ENCODE results near the gene MOBP.
"Not testable (repeated sequence)": the region's sequence is repeated elsewhere in the genome, so short reads cannot be mapped to it uniquely, and the experiment has no call there.

The MOBP gene

GRCh38 chr3:39453134-39453533 lies 14.3 kb upstream of the MOBP start:
- DNase-seq, result no peak

DNA sequence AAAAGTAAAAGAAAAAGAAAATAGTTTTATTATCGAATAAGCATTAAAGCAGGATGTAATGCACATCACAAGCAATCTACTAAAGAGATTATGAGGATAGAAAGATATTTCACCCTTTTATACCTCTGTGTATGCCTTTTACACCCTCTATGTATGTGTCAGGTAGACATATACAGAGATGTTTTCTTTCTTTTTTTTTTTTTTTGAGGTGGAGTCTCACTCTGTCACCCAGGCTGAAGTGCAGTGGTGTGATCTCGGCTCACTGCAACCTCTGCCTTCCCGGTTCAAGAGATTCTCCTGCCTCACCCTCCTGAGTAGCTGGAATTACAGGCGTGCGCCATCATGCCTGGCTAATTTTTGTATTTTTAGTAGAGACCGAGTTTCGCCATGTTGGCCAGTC lies 13.6 kb upstream of the MOBP start:
- DNase-seq, result not testable (repeated sequence)

- DNase-seq, result no peak
Measured at GRCh38 chr3:39454591-39455217, 12.8 kb upstream of the MOBP start.

- DNase-seq, result no peak
Measured at GRCh38 chr3:39456159-39456558, 11.3 kb upstream of the MOBP start.

- no peak for DNase-seq
Measured at GRCh38 chr3:39457361-39457760, 10.1 kb upstream of the MOBP start.

DNA sequence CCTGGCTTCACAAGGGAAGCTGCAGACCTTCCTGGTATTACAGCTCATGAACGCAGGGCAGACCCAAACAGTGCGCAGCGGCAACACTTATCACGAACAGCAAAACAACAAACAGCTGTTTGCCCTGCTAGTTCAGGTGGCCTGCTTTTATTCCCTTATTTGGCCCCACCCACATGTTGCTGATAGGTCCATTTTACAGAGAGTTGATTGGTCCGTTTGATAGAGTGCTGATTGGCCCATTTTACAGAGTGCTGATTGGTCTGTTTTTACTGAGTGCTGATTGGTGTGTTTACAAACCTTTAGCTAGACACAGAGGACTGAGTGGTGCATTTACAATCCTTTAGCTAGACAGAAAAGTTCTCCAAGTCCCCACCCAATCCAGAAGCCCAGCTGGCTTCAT lies 8.9 kb upstream of the MOBP start:
- DNase-seq, result not testable (repeated sequence)

GRCh38 chr3:39460677-39461076 lies 6.8 kb upstream of the MOBP start:
- no peak for DNase-seq

DNA sequence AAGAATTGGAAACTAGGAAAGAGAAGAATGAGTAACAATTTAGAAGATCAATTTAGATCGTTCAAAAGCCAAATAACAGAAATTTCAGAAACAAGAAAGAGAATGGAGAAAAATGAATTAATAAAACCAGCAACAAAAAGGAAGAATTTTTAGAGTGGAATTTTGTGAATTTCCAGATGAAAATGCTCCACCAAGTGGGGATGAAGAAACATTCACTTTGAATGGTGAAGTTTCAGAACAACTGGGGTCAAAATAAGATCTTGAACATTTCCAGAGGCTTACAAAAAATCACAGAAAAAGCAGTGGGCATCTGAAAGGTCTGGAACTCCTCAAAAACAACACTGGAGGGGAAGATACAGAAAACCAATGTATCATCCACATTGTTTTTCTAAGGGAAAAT lies 4.2 kb upstream of the MOBP start:
- DNase-seq, result no peak

GRCh38 chr3:39466988-39467387 lies 492 bp upstream of the MOBP start:
- DNase-seq, result no peak

DNA sequence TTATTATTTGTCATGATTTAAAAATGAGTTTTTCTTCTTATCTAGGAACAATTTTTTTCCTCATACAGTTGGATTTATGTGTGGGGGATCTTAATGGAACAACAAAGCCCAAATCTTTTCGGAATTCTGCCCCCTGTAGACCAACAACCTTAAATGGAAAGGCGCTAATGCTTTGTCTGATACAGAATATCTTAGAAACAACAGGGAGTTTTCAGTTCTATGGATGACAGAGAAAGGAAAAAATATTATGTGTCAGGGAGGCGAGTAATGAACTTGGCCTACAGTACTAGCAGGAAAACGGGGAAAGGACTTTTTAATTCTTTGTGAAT lies 592 bp downstream of the MOBP start:
- DNase-seq, result no peak

GRCh38 chr3:39469258-39469657 lies 1.8 kb downstream of the MOBP start:
- no peak for DNase-seq

- DNase-seq, result no peak
Measured at GRCh38 chr3:39469945-39470344, 2.5 kb downstream of the MOBP start.

GRCh38 chr3:39471652-39472051 lies 4.2 kb downstream of the MOBP start:
- DNase-seq, result no peak

GRCh38 chr3:39473452-39474125 lies 6.1 kb downstream of the MOBP start:
- no peak for DNase-seq

DNA sequence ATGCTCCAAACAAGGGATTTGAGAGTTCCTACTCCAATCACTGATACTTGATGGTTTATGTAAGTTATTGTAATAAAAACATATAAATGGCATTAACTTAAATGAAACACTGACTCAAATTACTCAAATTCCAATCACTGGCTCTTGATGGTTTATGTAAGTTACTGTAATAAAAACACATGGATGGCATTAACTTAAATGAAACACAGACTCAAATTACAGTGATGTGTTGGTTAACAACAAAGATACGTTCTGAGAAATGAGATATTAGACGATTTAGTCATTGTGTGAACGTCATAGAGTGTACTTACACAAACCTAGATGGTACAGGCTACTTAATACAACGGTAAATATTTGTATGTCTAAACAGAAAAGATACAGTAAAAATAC lies 6.6 kb downstream of the MOBP start:
- DNase-seq, result no peak

GRCh38 chr3:39476783-39477182 lies 9.3 kb downstream of the MOBP start:
- no peak for DNase-seq

DNA sequence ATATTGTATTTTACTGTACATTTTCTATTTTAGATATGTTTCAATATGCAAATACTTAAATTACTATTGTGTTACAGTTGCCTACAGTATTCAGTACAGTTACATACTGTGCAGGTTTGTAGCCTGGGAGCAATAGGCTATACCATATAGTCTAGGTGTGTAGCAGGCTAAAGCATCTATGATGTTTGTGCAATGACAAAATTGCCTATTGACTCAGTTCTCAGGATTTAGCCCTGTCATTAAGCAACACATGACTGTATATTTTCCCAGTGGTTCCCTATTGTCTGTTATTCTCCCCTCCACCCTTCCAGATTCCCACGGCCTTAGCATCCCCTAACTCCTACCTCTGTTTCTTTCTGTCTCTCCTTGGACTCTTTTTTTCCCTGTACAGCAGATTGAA lies 10.7 kb downstream of the MOBP start:
- DNase-seq, result no peak

GRCh38 chr3:39479701-39480414 lies 12.4 kb downstream of the MOBP start:
- DNase-seq, result no peak

- no peak for DNase-seq
Measured at GRCh38 chr3:39485547-39485946, 18.1 kb downstream of the MOBP start.

GRCh38 chr3:39491014-39491413 lies 23.5 kb downstream of the MOBP start:
- no peak for DNase-seq

GRCh38 chr3:39491733-39492350 lies 24.4 kb downstream of the MOBP start:
- DNase-seq, result no peak

GRCh38 chr3:39494781-39495180 lies 27.3 kb downstream of the MOBP start:
- no peak for DNase-seq

DNA sequence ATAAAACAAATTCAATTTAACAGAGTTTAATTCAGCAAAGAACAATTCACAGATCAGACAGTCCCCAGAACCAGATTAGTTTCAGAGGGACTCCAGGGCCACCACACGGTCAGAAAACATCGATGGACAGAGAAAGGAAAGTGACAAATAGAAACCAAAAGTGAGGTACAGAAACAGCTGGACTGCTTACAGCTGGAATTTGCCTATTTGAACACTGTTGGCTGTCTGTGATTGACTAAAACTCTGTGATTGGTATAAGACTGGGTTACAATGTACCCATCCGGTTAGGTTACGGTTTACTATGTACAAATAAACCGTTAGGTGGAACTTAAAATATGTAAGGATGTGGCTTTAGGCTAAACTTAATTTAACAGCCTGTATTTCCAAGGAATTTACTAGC lies 30.3 kb downstream of the MOBP start:
- no peak for DNase-seq

DNA sequence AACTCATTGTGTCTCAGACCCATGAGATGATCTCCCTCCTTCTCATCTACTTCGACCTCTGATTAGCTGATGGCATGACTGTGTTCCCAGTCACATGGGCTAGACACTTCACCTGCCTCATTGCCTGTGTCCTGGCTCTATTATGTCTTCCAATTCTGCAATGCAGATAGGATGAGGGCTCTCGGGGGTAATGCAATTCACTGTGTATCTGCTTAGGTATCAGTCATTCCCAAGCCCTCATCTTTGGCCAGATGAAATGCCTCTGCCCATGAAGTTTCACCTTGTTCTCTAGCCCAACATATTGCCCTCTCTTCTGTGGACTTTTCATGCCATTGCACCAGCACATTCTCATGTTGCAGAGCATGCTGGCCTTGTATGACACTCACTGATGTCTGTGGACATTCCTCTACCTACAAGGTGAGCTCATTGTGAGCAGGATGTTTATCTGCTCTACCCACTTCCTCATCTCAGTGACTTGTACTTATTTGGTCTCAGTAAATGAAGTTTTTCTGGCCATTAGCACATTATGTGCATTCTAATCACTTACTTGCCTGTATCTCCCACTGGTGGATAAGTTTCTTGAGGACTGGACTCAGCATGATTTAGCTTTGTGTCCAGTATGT lies 32.3 kb downstream of the MOBP start:
- no peak for DNase-seq

All from inflammatory macrophage treated with lipopolysaccharide for 4 hours (primary cell).